ENCODE measurements around the gene NCAPD2. TPM values are rescaled to one million over a fixed set of nuclear protein-coding genes. Genes with fewer than 3 reads are reported as not detected.

NCAPD2 gene
- polyA plus RNA-seq, 3 donors: 6.2 to 15.0 (median 8.3) TPM

GRCh38 chr12:6500466-6500865, 6.6 kb downstream of the NCAPD2 start:
- intact Hi-C loops (cut with micrococcal nuclease): no loop called here
- WGBS (ENCODE audit: insufficient coverage): 100% methylated on average over 2 of the region's 2 CpGs
- H4K20me1 ChIP-seq (ENCODE audit: insufficient read depth, low read length): peaks cover under 1% of the 10 kb centered on the region
- Mint-ChIP-seq H3K27me3 (ENCODE audit: low read depth in 3 of 3) (no peaks in the 10 kb centered on the region), H3K27ac (peak overlapping the region in 1 of 7 donors; percentile 7), H3K4me1 (peaks cover 4% of the 10 kb centered on the region), H3K4me3 (no peak overlapping the region), H3K36me3 (peaks cover 25 to 53% of the 10 kb centered on the region in 2 donors), H3K9me3 (no peaks in the 10 kb centered on the region)
- TF ChIP-seq CTCF (IDR thresholded peaks at IDR 0.05): no peak
- no peak for DNase-seq
- no peak overlapping the region for H2AFZ ChIP-seq (ENCODE audit: insufficient read depth, low read depth, low read length, poor library complexity, severe bottlenecking)
- H3K4me3 ChIP-seq (replicated peaks in 1 of 3; ENCODE audit: low read depth in 2 of 3, low read length in 3 of 3): no peak overlapping the region
- H3K4me1 ChIP-seq (ENCODE audit: control insufficient read depth in 1 of 2, insufficient read depth in 2 of 2, low read length in 2 of 2): peaks cover 1 to 6% of the 10 kb centered on the region in 2 donors
- no peaks in the 10 kb centered on the region for H3K9me3 ChIP-seq (replicated peaks in 1 of 2; ENCODE audit: control insufficient read depth in 1 of 2, insufficient read depth in 1 of 2, low read length in 2 of 2)
- no peaks in the 10 kb centered on the region for H3K27me3 ChIP-seq (ENCODE audit: control insufficient read depth in 2 of 2, insufficient read depth in 2 of 2, low read length in 2 of 2)
- H3K79me2 ChIP-seq (ENCODE audit: insufficient read depth, low read length): peaks cover 98% of the 10 kb centered on the region
- H3K27ac ChIP-seq (ENCODE audit: low read depth in 1 of 2, low read length in 2 of 2): no peak overlapping the region
- peaks cover 61 to 92% of the 10 kb centered on the region in 2 donors for H3K36me3 ChIP-seq (replicated peaks in 1 of 2; ENCODE audit: control insufficient read depth in 1 of 2, insufficient read depth in 2 of 2, low read length in 2 of 2)
- no peak overlapping the region for H3K4me2 ChIP-seq (replicated peaks; ENCODE audit: extremely low read depth, low read length, poor library complexity, severe bottlenecking)
- H3K9ac ChIP-seq (ENCODE audit: insufficient read depth, low read length, poor library complexity, severe bottlenecking): no peak overlapping the region

GRCh38 chr12:6507102-6507998, 13.4 kb downstream of the NCAPD2 start:
- Histone ChIP-seq H4K20me1 (ENCODE audit: insufficient read depth, low read length) (no peaks in the 10 kb centered on the region), H3K79me2 (ENCODE audit: insufficient read depth, low read length) (peaks cover 84% of the 10 kb centered on the region), H2AFZ (ENCODE audit: insufficient read depth, low read depth, low read length, poor library complexity, severe bottlenecking) (no peak overlapping the region), H3K4me1 (ENCODE audit: control insufficient read depth in 1 of 2, insufficient read depth in 2 of 2, low read length in 2 of 2) (no peaks in the 10 kb centered on the region), H3K4me3 (replicated peaks in 1 of 3; ENCODE audit: low read depth in 2 of 3, low read length in 3 of 3) (no peak overlapping the region), H3K27me3 (ENCODE audit: control insufficient read depth in 2 of 2, insufficient read depth in 2 of 2, low read length in 2 of 2) (no peaks in the 10 kb centered on the region), H3K4me2 (replicated peaks; ENCODE audit: extremely low read depth, low read length, poor library complexity, severe bottlenecking) (no peak overlapping the region), H3K27ac (ENCODE audit: low read depth in 1 of 2, low read length in 2 of 2) (no peak overlapping the region), H3K9me3 (replicated peaks in 1 of 2; ENCODE audit: control insufficient read depth in 1 of 2, insufficient read depth in 1 of 2, low read length in 2 of 2) (no peaks in the 10 kb centered on the region), H3K36me3 (replicated peaks in 1 of 2; ENCODE audit: control insufficient read depth in 1 of 2, insufficient read depth in 2 of 2, low read length in 2 of 2) (peaks cover 54 to 96% of the 10 kb centered on the region in 2 donors), H3K9ac (ENCODE audit: insufficient read depth, low read length, poor library complexity, severe bottlenecking) (no peak overlapping the region)
- peak overlapping the region in 1 of 7 donors; percentile 57 for H3K27ac Mint-ChIP-seq
- no peak overlapping the region for H3K4me3 Mint-ChIP-seq
- intact Hi-C loops (cut with micrococcal nuclease): no loop called here
- peaks cover 0 to 4% (median 0%) of the 10 kb centered on the region in 3 donors for H3K27me3 Mint-ChIP-seq (ENCODE audit: low read depth in 3 of 3)
- no peak for TF ChIP-seq CTCF (IDR thresholded peaks at IDR 0.05)
- no peak for DNase-seq
- H3K4me1 Mint-ChIP-seq: no peaks in the 10 kb centered on the region
- 95% methylated on average over 6 of the region's 12 CpGs for WGBS (ENCODE audit: insufficient coverage)
- peaks cover 46 to 71% of the 10 kb centered on the region in 2 donors for H3K36me3 Mint-ChIP-seq
- H3K9me3 Mint-ChIP-seq: no peaks in the 10 kb centered on the region

Data from CD14-positive monocyte (primary cell).